NCI-H2196 treated with DMSO at 0.1 percent for 48 hours (cell line): ENCODE measurements around the gene PHC2.

Experiments used
- DNase-seq: peaks from one replicate; lab custom pipeline; 2025; ENCODE audit not compliant: unreplicated experiment; lab: John Stamatoyannopoulos, UW

Gene PHC2

GRCh38 chr1:33353531-33353930 lies 77.4 kb downstream of the PHC2 start:
- no peak for DNase-seq

DNA sequence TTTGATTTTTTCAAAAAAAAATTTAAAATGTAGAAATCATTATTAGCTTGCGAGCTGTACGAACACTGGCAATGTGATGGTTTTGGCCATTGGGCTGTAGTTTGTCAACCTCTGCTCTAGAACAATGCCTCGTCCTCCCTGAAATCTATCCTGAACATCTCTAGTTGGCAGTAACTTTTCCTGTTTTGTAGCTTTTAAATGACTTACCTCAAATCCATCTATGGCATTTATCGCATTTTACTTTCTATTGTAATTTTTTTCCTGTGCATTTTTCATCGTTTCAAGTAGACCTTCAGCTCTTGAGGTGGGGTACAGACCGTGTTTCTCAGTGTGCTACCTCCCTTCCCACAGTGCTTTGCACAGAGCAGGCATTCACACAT lies 79.6 kb downstream of the PHC2 start:
- DNase-seq: no peak

GRCh38 chr1:33350611-33351280 lies 80.1 kb downstream of the PHC2 start:
- DNase-seq: no peak

DNA sequence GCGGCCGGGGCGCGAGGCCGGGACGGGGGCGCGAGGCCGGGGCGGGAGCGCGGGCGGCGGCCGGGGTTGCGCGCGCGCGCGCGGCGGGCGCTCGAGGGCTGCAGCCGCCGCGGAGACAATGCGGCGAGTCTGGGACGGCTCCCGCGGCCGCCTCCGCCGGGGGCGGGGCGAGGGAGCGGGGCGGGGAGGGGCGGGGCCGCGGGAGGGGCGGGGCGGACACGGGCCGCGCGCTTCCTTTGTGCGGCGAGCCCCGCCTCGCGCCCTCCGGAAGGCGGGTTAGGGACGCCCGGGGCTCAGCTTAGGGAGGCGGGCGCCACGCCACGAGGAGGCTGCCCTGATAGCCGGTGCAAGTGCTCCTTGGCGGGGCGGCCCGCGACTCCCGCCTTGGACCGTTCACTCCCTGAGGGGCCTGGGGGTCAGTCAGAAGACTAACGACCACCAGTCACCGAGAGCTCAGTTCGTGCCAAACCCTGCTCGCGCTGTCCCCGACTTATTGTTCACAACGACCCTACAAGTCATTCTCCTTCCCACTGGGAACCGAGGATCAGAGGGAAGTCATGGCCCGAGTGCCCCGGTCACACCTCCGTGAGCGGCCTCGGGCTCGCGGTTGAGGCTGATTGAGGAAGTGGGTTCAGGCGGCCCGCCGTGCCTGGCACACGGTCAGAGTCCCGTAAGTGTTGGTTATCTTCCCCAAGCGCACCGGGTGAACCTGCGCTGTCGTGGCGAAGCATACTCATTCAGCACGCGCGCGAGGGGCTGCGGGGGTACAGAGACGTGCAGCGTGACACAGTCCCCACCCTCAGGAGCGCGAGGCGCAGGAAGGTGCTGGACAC lies 80.9 kb downstream of the PHC2 start:
- DNase-seq: peak; percentile 85

DNA sequence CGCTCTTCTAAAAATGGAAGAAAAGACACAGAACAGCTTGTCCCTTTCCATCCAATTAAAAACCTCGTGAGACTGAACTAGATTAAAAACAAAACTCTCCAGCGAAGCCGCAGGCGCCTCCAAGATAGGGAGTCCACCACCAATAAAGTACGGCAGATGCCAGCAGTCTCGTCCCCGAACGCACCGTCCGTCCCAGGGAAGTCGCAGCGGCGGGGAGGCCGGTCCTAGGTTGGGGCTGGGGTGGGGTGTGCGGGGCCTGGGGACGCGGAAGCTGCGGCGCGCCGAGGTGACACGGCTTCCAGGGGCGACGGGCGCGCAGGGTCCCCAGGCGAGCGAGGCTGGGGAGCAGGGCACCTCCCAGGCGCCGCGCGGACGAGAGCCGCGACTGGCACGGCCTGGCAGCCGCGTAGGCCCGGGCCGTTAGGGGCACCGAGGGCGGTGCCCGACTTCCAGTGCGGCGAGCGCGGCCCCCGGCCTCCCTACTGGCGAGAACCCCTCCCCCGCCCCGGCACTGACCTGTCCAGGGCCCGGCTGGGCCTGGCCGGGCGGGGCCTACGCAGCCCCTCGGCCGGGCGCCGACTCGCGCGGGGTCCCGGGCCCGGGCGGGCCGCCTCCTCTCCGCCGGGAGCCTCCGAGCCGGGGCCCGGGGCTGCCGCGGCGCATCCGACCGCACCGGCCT lies 81.7 kb downstream of the PHC2 start:
- no peak for DNase-seq

DNA sequence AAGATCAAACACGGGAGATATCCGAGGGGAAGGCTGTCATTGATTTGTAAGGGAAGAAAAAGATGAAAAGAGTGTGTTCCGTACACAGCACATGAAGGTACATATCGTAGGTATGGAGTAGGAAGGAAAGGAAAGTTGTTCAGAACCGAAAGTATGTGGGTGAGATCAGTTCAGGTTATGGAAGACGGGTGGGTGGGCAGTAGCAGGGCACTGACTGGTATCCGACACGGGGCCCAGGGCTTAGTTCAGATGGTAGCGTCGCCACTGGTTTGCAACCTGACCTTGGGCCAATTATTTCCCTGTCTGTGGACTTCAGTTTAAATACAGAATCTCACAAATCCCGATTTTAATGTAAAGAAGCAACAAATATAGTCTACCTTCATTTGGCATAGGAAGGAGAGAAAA lies 82.2 kb downstream of the PHC2 start:
- DNase-seq: no peak

- no peak for DNase-seq
These were observed 82.7 kb downstream of the PHC2 start for GRCh38 chr1:33348194-33348593.

DNA sequence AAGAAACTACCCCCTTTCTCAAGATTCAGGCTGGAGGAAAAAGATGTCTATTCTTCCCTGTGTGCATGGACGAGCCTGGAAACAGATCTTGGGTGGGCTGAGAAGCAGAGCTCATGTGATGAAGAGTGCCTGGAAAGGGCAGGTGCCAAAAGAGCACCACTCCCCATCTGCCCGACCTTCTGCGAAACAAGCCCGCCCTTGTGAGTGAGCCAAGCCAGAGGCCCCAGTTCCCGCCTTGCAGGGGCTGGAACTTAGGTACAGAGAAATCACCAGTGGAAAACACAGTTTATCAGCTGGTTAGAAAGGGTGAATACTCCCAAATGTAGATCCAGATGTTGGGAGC lies 83.3 kb downstream of the PHC2 start:
- no peak for DNase-seq

DNA sequence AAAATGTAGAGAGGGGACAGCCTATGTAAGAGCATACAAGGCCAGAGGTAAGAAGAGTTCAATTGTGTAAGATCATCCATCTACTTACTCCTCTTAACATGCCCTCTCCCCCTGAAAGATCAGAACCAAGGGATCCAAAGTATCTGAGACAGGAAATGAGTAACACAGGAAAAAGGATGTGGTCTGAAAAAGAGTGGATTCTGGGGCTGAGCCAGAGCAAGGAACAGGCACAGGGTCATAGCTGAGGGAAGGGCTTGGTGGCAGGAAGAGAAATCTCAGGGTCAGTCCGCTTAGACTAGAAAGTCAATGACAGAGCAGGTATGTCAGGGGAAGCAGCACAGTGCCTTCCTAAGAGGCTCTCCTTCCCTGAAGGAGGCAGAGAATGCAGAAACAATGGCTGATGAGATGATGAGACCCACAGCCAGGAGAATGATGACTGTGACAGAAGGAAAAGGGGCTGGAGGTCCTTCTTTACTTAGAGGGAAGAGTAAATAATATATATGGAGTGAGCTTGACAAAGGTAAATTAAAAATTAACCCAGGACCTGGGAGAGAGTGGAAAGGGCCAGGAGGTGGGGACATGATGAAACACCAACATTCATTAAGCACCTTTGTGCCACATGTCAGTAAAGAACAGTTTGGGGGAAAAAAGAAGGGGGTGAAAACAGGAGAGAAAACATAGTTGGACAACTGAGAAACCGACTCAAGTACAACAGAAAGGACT lies 83.8 kb downstream of the PHC2 start:
- DNase-seq: peak; percentile 36

GRCh38 chr1:33346533-33346926 lies 84.4 kb downstream of the PHC2 start:
- no peak for DNase-seq

DNA sequence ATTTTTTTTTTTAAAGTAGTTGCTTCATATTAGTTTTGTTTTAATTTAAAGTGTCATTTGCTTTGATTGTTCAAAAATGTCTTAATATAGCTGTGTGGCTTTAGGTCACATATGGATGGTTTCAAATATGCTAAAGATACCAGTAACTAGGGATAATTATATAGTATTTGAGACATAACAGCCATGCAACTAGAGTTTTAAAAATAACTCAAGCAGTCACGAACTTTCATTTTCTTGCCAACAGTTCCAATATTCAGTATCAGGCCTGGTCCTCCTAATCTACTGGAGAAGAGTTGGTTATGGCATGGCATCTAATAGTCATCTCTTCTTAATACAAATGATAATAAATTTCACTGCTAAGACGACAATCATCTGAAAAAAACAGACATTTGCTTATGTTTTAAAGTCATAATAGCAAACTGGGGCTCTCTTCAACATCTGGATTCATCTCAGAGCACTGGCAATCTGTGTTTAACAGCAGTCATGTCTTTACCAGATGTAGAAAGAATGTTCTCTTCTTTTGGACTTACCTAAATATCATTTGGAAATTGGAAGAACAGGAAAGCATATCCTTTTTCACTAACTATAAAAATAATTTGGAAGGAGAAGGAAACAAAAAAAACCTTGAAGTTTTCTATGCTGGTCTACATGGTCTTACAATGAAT lies 85.9 kb downstream of the PHC2 start:
- DNase-seq: no peak

- DNase-seq: no peak
These were observed 87.4 kb downstream of the PHC2 start for GRCh38 chr1:33343539-33343938.

DNA sequence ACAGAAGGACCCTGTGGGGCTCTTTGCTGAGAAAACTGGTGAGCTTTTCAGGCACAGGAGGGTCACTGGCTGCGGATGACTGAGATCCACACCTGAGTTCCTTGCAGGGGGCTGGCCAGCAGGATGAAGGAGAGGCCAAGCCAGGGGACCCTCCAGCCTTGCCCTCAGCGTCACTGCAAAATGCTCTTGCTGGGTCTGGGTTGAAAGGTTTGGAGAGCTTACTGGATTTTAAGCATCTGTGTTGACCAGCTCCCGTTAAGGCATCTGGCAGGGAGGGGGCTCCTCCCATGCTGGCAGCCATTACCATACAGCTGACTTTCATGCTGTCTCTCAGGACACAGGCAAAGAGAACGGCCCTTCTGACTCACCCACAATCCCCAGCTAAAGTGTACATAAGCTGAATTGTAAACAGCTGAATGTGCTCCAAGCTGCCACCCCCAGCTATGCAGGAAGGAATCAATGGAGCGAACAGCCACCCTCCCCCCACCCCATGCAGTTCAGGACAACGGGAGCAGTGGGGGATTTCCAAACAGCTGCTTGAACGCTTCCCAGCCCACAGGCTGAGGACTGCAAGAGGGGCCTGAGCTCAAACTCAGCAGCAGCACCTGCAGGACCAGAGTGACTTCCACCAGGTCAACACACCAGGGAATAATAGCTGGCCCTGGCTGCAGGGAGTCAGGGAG lies 88.7 kb downstream of the PHC2 start:
- peak; percentile 97 for DNase-seq

GRCh38 chr1:33341190-33341589 lies 89.7 kb downstream of the PHC2 start:
- DNase-seq: no peak

GRCh38 chr1:33339413-33339812 lies 91.5 kb downstream of the PHC2 start:
- DNase-seq: no peak

GRCh38 chr1:33338440-33339211 lies 92.3 kb downstream of the PHC2 start:
- no peak for DNase-seq

DNA sequence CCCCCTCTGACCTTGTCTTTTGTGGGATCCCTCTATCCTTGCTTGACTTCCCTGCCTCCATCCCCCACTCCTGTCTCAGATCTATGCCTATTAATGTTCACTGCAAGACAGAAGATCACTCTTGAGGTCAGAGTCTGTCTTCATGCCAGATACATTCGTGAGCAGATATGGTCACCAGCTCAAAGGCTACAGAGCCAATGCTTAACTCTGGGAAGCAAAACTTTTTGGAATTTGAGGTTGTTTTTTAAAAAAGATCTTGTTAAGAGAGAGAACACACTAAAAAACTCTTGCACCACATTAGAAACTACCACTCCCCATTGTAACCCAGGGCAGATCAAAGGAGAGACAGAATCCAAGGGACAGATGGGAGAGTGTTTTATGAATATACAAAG lies 92.9 kb downstream of the PHC2 start:
- no peak for DNase-seq

- DNase-seq: no peak
These were observed 93.5 kb downstream of the PHC2 start for GRCh38 chr1:33337441-33337840.

DNA sequence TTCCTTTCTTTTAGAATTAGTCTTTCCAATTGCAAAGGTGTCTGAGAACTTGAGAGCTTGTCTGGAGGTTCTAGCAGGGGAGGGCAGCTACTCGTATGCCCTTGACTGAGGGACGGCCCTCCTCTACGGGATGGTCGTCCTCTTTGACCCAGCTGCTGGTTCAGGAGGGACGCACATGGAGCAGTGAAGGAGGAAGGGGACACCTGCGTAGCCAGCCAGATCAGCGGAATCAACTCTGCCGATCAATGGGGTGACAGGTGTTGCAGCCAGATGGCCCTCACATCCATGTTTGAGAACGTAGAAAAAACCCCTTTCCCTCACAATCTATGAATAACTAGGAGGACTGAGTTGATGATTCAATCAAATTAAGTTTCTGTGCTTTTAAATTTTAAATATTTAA lies 94.3 kb downstream of the PHC2 start:
- DNase-seq: no peak

GRCh38 chr1:33335020-33335419 lies 95.9 kb downstream of the PHC2 start:
- no peak for DNase-seq
